Epithelial cell of proximal tubule (primary cell): Measurements from ENCODE around the gene CCSER1. TPM values are rescaled to one million over a fixed set of nuclear protein-coding genes. Genes with fewer than 3 reads are reported as not detected.

Experiments used
- DNase-seq: peaks from one replicate; pipeline ENCODE4 v3.0.0-alpha.2; 2011; ENCODE audit warnings: low read depth
- H3K4me3 ChIP-seq: 2 replicates; pipeline ENCODE4 v1.5.1; 2011; ENCODE audit warnings: low read depth, mild to moderate bottlenecking, low read length
- total RNA-seq: library from RNA; depleted of rRNA; stranded (reverse); fragments of >200 nt; gene quantifications from 2 replicates; pipeline ENCODE4 v1.2.3, GENCODE V29; 2015
- TF ChIP-seq, protein P1 (sequence below): conservative IDR thresholded peaks from 2 replicates; pipeline ENCODE4 v1.5.1; 2012; ENCODE audit warnings: low read depth, mild to moderate bottlenecking, low read length

The CCSER1 gene
- total RNA-seq, 1 donor from 2014 or later = not detected

- TF ChIP-seq, protein P1, sequence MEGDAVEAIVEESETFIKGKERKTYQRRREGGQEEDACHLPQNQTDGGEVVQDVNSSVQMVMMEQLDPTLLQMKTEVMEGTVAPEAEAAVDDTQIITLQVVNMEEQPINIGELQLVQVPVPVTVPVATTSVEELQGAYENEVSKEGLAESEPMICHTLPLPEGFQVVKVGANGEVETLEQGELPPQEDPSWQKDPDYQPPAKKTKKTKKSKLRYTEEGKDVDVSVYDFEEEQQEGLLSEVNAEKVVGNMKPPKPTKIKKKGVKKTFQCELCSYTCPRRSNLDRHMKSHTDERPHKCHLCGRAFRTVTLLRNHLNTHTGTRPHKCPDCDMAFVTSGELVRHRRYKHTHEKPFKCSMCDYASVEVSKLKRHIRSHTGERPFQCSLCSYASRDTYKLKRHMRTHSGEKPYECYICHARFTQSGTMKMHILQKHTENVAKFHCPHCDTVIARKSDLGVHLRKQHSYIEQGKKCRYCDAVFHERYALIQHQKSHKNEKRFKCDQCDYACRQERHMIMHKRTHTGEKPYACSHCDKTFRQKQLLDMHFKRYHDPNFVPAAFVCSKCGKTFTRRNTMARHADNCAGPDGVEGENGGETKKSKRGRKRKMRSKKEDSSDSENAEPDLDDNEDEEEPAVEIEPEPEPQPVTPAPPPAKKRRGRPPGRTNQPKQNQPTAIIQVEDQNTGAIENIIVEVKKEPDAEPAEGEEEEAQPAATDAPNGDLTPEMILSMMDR = no peak
- H3K4me3 ChIP-seq = no peak overlapping the region
- DNase-seq = no peak
Measured at GRCh38 chr4:90977726-90978125, 850.5 kb downstream of the CCSER1 start.

DNA sequence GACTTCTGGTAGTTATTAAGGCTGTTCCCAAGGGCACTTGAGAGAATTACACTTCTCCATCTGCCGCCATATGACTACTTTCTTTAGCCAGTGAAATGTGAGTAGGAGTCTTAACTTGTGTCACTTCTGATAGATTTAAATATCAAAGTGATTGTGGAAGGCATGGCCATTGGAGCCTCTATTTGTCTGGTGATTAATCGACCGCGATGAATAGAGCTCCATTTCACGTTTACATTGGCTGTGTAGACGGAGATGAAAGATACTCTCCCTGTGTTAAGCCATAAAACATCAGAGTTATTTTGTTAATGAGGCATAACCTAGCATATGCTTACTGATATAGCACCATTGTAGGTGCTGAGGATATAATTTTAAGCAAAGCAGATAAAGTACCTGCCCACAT is 852.4 kb downstream of the CCSER1 start:
- H3K4me3 ChIP-seq = no peak overlapping the region
- TF ChIP-seq, protein P1 = no peak
- DNase-seq = no peak

DNA sequence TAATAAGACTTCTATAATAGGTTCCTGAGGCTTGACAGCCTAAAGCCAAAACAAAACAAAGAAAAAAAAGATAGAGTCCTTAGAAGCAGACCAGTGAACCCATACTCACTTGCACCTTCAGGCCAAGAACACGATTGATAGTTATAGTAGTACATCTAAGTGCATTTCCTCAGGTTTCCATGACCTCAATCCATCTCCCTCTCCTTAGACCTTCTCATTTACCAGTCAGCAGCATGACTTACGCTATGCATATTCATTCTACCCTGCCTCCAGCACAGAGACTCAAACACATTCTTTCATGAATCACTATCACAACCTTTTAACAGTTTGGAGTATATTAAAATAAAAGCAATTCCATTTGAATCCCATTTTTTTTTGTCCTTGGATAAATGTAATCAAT is 855.6 kb downstream of the CCSER1 start:
- TF ChIP-seq, protein P1 = no peak
- H3K4me3 ChIP-seq = no peak overlapping the region
- DNase-seq = no peak

DNA sequence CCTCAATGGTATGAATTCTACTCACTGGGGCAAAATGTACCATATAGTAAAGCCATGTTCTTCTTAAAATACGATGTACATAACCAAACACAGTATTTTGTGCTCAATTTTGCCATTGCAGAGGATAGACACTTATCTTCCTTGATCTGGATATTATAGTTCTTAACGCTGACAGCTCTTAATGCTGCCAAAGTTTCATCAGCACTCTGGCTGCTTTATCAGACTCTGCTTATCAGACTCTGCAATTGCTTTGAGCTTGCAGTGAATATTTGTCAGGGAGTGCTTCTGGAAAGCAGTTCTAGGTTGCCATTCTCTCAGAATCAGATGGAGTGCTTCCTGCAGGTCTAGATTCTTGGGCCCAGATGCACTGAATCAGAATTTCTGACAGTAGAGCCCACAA is 863.1 kb downstream of the CCSER1 start:
- TF ChIP-seq, protein P1 = no peak
- no peak for DNase-seq
- H3K4me3 ChIP-seq = no peak overlapping the region

- TF ChIP-seq, protein P1 = no peak
- no peak for DNase-seq
Measured at GRCh38 chr4:90992213-90992612, 865.0 kb downstream of the CCSER1 start.

GRCh38 chr4:90994851-90995574 is 867.8 kb downstream of the CCSER1 start:
- TF ChIP-seq, protein P1 = no peak
- no peak for DNase-seq
- H3K4me3 ChIP-seq = no peak overlapping the region

More at GRCh38 chr4:90992213-90992612, 865.0 kb downstream of the CCSER1 start:
- no peak overlapping the region for H3K4me3 ChIP-seq

- no peak overlapping the region for H3K4me3 ChIP-seq
- TF ChIP-seq, protein P1 = no peak
- DNase-seq = no peak
Measured at GRCh38 chr4:90995996-90996395, 868.8 kb downstream of the CCSER1 start.
